Panc1 (cell line): ENCODE measurements around the gene AGAP1.

Experiments used
- CTCF ChIP-seq: fragments of 450-650 bp; IDR thresholded peaks from 2 replicates; pipeline ENCODE4 v1.5.1; 2017; ENCODE audit warnings: mild to moderate bottlenecking
- POLR2AphosphoS5 ChIP-seq: IDR thresholded peaks from 2 replicates; pipeline ENCODE4 v1.6.1; 2012; ENCODE audit warnings: mild to moderate bottlenecking, low read depth, low read length, moderate library complexity
- SIN3A ChIP-seq: IDR thresholded peaks from 2 replicates; pipeline ENCODE4 v1.6.1; 2012; ENCODE audit warnings: low read depth, mild to moderate bottlenecking, low read length, moderate library complexity, borderline replicate concordance; ENCODE audit not compliant: insufficient read depth

DNA sequence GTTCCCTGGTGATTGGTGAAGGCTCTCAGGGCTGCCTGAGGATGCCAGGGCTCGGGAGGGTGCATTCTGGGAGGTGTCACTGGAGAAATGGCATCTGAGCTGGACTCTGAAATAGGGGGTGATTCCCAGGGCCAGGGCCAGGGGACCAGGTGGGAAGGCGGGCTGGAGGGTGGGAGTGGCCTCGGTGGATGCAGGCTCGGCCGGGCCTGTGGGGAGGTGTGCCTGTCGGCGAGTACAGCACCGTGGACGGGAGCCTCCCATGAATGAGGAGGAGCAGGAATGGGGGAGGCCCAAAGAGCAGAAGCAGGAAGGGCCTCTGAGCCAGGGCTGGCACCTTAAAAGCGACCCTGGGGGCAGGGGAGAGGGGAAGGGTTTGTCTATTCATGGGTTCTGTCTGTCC is 557.5 kb downstream of the AGAP1 start:
- TF ChIP-seq POLR2AphosphoS5 = no peak
- no peak for TF ChIP-seq CTCF
- no peak for TF ChIP-seq SIN3A
